Measurements from ENCODE around the gene SERPINE2.

The SERPINE2 gene

DNA sequence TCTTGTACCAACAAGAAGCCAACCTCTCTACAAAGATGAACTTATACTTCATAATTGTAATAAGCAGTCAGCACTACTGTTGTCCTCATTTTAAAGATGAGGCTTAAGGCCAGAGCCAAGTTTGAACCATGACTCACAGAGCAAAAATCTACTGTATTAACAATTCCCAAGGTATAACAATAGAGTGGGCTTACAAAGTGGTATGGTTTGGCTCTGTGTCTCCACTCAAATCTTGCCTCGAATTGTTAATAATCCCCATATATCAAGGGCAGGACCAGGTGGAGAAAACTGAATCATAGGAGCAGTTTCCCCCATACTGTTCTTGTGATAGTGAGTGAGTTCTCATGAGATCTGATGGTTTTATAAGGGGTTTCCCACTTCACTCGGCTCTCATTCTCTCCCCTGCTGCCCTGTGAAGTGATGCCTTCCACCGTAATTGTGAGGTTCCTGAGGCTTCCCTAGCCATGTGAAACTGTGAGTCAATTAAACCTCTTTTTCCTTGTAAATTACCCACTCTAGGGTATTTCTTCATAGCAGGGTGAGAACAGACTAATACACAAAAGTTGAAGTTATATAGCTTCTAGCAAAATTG, 62.4 kb downstream of the SERPINE2 start:
- Histone ChIP-seq H3K9me3 (ENCODE audit: control insufficient read depth, insufficient read depth, low read length) (no peaks in the 10 kb centered on the region), H3K4me3 (ENCODE audit: low read depth, low read length) (no peak overlapping the region), H3K27ac (ENCODE audit: low read depth, low read length) (no peak overlapping the region), H3K27me3 (ENCODE audit: control insufficient read depth, insufficient read depth, low read length) (no peaks in the 10 kb centered on the region), H3K36me3 (ENCODE audit: control insufficient read depth, insufficient read depth, low read length) (peaks cover 30% of the 10 kb centered on the region), H3K4me1 (ENCODE audit: control insufficient read depth, insufficient read depth, low read length) (no peaks in the 10 kb centered on the region), H3K9ac (ENCODE audit: low read depth, low read length) (no peak overlapping the region)

DNA sequence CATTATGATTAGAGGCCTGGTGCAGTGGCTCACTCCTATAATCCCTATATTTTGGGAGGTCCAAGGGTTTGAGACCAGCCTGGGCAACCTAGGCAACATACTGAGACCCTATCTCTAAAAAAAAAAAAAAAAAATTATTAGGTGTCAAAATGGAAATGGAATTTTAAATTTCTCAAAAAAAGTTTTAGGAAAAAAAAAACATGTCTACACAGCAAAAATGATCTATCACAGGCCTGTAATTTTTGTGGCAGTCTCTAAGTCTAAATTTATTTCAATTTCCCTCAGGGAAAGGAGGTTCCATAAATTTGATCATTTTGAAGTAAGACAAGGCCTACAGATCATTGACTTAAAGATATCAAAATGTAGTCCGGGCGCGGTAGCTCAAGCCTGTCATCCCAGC, 65.5 kb downstream of the SERPINE2 start:
- Histone ChIP-seq H3K9me3 (ENCODE audit: control insufficient read depth, insufficient read depth, low read length) (no peaks in the 10 kb centered on the region), H3K27ac (ENCODE audit: low read depth, low read length) (no peak overlapping the region), H3K4me3 (ENCODE audit: low read depth, low read length) (no peak overlapping the region), H3K27me3 (ENCODE audit: control insufficient read depth, insufficient read depth, low read length) (no peaks in the 10 kb centered on the region), H3K36me3 (ENCODE audit: control insufficient read depth, insufficient read depth, low read length) (peaks cover 6% of the 10 kb centered on the region; the same call in 1 of the 2 replicates), H3K9ac (ENCODE audit: low read depth, low read length) (no peak overlapping the region), H3K4me1 (ENCODE audit: control insufficient read depth, insufficient read depth, low read length) (peaks cover 3% of the 10 kb centered on the region; the same call in 1 of the 2 replicates)

DNA sequence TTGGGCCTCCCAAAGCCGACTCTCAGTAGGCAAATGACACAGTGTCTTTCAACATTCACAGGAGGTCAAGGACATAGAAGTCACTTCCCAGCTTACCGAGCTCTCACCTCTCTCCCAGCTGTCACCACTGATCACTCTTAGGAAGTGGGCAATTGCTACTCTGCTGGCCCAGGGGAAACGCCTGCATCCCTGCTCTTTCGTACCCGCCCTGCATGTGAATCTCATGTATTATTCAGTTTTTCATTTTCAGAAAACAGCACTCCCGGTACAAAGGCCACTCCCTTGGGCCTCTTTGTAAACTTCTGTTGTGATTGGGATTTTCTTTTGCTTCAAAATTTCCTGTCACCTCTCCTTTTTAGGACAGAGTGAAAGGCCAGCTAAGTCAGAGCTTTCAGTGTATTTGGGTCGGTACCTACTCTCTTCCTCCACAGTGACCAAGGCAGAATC, 66.4 kb downstream of the SERPINE2 start:
- H3K27ac ChIP-seq (ENCODE audit: low read depth, low read length): no peak overlapping the region

DNA sequence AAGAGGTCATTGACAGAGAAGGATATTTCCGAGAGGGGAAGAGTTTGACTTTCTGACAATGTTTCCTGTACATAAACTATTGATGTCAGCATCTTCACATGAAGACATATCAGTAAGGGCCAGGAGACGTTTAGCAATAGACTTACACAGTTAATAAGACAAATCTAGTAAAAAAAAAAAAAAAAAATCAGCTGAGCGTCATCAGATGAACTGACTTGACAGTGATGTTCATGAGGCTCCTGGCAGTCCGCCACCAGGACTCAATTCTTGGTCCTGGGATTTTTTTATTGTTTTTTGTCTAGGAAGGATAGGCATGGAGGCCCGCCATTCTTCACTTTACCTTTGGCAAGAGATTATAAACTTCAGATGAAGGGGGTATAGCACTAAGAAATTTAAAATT, 67.4 kb downstream of the SERPINE2 start:
- H3K9ac ChIP-seq (ENCODE audit: low read depth, low read length): no peak overlapping the region
- H3K4me1 ChIP-seq (ENCODE audit: control insufficient read depth, insufficient read depth, low read length): peaks cover 3% of the 10 kb centered on the region; the same call in 1 of the 2 replicates
- H3K27me3 ChIP-seq (ENCODE audit: control insufficient read depth, insufficient read depth, low read length): no peaks in the 10 kb centered on the region
- H3K4me3 ChIP-seq (ENCODE audit: low read depth, low read length): no peak overlapping the region
- no peaks in the 10 kb centered on the region for H3K9me3 ChIP-seq (ENCODE audit: control insufficient read depth, insufficient read depth, low read length)
- H3K36me3 ChIP-seq (ENCODE audit: control insufficient read depth, insufficient read depth, low read length): peaks cover 14% of the 10 kb centered on the region
- H3K27ac ChIP-seq (ENCODE audit: low read depth, low read length): no peak overlapping the region

More for the DNA sequence above, 66.4 kb downstream of the SERPINE2 start:
- Histone ChIP-seq H3K36me3 (ENCODE audit: control insufficient read depth, insufficient read depth, low read length) (peaks cover 12% of the 10 kb centered on the region), H3K4me3 (ENCODE audit: low read depth, low read length) (no peak overlapping the region), H3K27me3 (ENCODE audit: control insufficient read depth, insufficient read depth, low read length) (no peaks in the 10 kb centered on the region), H3K4me1 (ENCODE audit: control insufficient read depth, insufficient read depth, low read length) (peaks cover 3% of the 10 kb centered on the region; the same call in 1 of the 2 replicates), H3K9me3 (ENCODE audit: control insufficient read depth, insufficient read depth, low read length) (no peaks in the 10 kb centered on the region), H3K9ac (ENCODE audit: low read depth, low read length) (no peak overlapping the region)

DNA sequence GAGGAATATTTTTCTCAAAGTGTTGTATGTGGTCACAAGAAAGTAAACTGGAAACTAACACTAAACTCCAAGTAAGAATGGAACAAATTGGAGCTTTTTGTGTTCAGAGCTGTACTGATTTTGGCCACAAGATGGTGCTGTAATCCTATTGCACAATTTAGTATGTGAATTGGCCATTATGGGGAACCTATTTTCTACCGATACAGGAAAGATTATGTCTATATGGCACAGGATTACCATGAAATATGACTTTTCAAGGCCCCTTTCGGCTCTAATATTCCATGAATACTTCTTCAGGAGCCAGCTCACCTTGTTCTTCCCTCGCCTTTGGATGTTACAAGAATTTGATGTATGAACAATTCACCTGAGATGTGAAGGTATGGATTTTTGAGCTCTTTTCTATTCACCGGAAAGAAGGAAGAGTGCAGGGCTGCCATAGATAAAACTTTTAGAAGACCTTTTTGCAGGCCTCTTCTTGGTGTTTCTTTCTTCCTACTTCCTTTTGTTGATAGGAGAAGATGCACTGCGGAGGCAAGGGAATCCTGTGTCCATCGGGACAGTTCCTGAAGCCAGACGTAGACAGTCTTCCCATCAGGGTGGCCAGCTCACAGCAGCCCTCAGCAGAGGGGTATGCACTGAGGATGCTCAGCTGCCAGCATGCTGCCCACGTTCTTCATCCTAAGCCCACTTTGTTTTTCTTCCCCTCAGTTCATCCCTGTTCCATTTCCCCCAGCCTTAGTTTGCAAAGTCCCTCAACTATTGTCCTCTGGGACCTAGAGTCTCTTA, 68.5 kb downstream of the SERPINE2 start:
- no peak overlapping the region for H3K4me3 ChIP-seq (ENCODE audit: low read depth, low read length)
- no peak overlapping the region for H3K27ac ChIP-seq (ENCODE audit: low read depth, low read length)
- H3K9ac ChIP-seq (ENCODE audit: low read depth, low read length): no peak overlapping the region
- no peaks in the 10 kb centered on the region for H3K27me3 ChIP-seq (ENCODE audit: control insufficient read depth, insufficient read depth, low read length)
- H3K36me3 ChIP-seq (ENCODE audit: control insufficient read depth, insufficient read depth, low read length): peaks cover 25% of the 10 kb centered on the region
- peaks cover 3% of the 10 kb centered on the region; the same call in 1 of the 2 replicates for H3K4me1 ChIP-seq (ENCODE audit: control insufficient read depth, insufficient read depth, low read length)
- H3K9me3 ChIP-seq (ENCODE audit: control insufficient read depth, insufficient read depth, low read length): no peaks in the 10 kb centered on the region

DNA sequence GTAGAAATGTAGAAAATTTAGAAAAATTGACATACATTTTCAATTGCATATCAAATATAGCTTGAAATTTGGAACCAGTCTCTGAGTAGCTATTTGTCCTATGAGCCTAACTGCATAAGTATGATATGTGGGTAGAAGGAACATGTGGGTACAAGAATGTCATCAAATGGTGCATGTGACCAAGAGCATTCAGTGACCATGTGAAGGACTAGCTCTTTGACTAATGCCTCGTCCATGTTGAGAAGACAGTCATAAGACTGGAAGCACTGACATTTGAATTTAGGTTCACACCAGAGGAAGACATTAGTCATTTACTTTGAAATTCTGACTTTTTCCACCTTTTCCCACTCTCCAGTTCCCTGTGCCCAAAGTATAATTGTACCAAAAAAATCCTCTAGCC, 69.2 kb downstream of the SERPINE2 start:
- H3K36me3 ChIP-seq (ENCODE audit: control insufficient read depth, insufficient read depth, low read length): peaks cover 32% of the 10 kb centered on the region
- H3K4me1 ChIP-seq (ENCODE audit: control insufficient read depth, insufficient read depth, low read length): peaks cover 3% of the 10 kb centered on the region; the same call in 1 of the 2 replicates
- H3K4me3 ChIP-seq (ENCODE audit: low read depth, low read length): no peak overlapping the region
- H3K27me3 ChIP-seq (ENCODE audit: control insufficient read depth, insufficient read depth, low read length): no peaks in the 10 kb centered on the region
- no peak overlapping the region for H3K27ac ChIP-seq (ENCODE audit: low read depth, low read length)
- no peak overlapping the region for H3K9ac ChIP-seq (ENCODE audit: low read depth, low read length)
- no peaks in the 10 kb centered on the region for H3K9me3 ChIP-seq (ENCODE audit: control insufficient read depth, insufficient read depth, low read length)

DNA sequence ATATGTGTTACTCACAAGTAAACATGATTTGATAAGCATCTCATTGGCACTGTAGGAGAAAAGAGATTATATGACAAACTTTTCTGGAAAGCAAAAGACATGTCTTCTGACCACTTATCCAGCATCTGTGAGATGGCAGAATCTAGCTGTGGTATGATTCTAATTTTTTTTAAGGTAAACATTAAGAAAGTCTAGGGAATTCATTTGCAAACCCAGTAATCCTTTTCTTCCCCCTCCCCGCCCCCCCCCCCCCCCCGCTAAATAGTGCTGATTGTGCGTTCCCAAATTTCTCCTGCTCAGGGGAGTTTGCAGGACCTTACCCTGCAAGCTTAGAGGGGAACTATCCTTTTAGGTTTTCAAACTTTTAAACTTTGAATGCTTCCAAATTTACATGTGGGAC, 69.8 kb downstream of the SERPINE2 start:
- Histone ChIP-seq H3K27ac (ENCODE audit: low read depth, low read length) (no peak overlapping the region), H3K4me1 (ENCODE audit: control insufficient read depth, insufficient read depth, low read length) (peaks cover 3% of the 10 kb centered on the region; the same call in 1 of the 2 replicates), H3K36me3 (ENCODE audit: control insufficient read depth, insufficient read depth, low read length) (peaks cover 37% of the 10 kb centered on the region), H3K9ac (ENCODE audit: low read depth, low read length) (no peak overlapping the region), H3K4me3 (ENCODE audit: low read depth, low read length) (no peak overlapping the region), H3K9me3 (ENCODE audit: control insufficient read depth, insufficient read depth, low read length) (no peaks in the 10 kb centered on the region), H3K27me3 (ENCODE audit: control insufficient read depth, insufficient read depth, low read length) (no peaks in the 10 kb centered on the region)

DNA sequence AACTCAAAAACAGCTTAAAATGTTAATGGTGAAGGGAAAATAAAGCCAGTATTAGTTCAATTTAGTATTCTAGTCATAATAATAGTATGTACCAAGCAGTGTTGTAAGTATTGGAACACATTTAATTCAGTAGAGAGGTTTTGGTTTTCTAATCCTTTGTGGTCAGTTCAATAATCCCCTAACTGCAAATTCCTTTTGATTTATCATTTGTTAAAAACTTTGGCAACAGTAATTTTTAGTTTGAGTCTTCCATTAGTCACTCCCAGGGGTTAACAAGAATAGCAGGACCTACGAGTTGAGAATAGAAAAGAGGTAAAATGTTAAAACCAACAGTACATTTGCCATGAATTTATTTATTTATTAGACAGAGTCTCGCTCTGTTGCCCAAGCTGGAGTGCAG, 71.1 kb downstream of the SERPINE2 start:
- Histone ChIP-seq H3K27ac (ENCODE audit: low read depth, low read length) (no peak overlapping the region), H3K9me3 (ENCODE audit: control insufficient read depth, insufficient read depth, low read length) (no peaks in the 10 kb centered on the region), H3K4me3 (ENCODE audit: low read depth, low read length) (no peak overlapping the region), H3K36me3 (ENCODE audit: control insufficient read depth, insufficient read depth, low read length) (peaks cover 47% of the 10 kb centered on the region), H3K27me3 (ENCODE audit: control insufficient read depth, insufficient read depth, low read length) (no peaks in the 10 kb centered on the region), H3K9ac (ENCODE audit: low read depth, low read length) (no peak overlapping the region), H3K4me1 (ENCODE audit: control insufficient read depth, insufficient read depth, low read length) (peaks cover 3% of the 10 kb centered on the region; the same call in 1 of the 2 replicates)

DNA sequence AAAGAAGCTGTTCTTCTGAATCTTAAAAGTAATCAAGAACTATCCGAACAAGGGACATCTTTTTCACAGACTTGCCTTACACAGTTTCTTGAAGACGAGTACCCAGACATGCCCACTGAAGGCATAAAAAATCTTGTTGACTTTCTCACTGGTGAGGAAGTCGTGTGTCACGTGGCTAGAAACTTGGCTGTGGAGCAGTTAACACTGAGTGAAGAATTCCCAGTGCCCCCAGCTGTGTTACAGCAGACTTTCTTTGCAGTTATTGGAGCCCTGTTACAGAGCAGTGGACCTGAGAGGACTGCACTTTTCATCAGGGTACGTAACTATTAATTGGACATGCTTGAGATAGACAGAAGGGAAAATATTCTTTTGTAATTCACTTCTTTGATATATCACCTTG, 79.4 kb downstream of the SERPINE2 start:
- Histone ChIP-seq H3K4me1 (ENCODE audit: control insufficient read depth, insufficient read depth, low read length) (peaks cover 41% of the 10 kb centered on the region), H3K9ac (ENCODE audit: low read depth, low read length) (no peak overlapping the region), H3K36me3 (ENCODE audit: control insufficient read depth, insufficient read depth, low read length) (peaks cover 53% of the 10 kb centered on the region)

DNA sequence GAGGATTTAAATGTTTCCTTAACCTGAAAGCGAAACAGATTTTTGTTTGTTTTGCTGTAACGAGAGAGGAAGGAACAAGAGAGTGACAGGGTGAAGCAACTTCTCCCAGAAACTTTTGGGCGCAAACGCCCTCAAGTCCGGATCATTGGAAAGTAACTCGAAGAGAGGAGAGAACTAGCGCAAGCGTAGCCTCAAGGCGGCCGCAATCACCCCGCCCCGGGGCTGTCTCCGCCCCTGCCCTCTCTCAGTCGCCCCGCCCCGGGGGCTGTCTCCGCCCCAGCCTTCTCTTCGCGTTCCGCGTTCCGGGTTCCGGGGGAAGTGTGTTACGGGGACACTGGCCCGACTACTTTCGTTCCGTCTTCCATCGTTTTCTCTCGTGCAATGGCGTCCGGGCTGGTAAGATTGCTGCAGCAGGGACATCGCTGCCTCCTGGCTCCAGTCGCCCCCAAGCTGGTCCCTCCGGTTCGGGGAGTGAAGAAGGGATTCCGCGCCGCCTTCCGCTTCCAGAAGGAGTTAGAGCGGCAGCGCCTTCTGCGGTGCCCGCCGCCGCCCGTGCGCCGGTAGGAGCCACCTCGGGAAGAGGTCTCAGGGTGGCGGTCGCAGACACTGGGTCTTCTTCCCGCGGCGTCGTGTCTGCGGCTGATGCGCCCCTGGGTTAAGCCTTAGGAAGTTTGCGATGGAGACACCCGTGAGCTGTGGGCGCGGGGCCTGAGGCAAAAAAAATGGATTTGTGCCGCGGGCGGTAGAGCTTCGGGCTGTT, 81.8 kb downstream of the SERPINE2 start, which contains the start of gene MRPL44:
Gene MRPL44 (plus strand): TSS at position 372 of the 760 bp plus-strand sequence. CDS start 10 bp downstream, at position 382.
- Histone ChIP-seq H3K9ac (ENCODE audit: low read depth, low read length) (peak within 1 kb of the TSS; percentile 96), H3K9me3 (ENCODE audit: control insufficient read depth, insufficient read depth, low read length) (no peaks in the 10 kb centered on the region), H3K27me3 (ENCODE audit: control insufficient read depth, insufficient read depth, low read length) (no peaks in the 10 kb centered on the region; the same call in 1 of the 2 replicates), H3K4me1 (ENCODE audit: control insufficient read depth, insufficient read depth, low read length) (peaks cover 46% of the 10 kb centered on the region), H3K4me3 (ENCODE audit: low read depth, low read length) (peak within 1 kb of the TSS; percentile 91), H3K27ac (ENCODE audit: low read depth, low read length) (peak within 1 kb of the TSS; percentile 74), H3K36me3 (ENCODE audit: control insufficient read depth, insufficient read depth, low read length) (peaks cover 38% of the 10 kb centered on the region)

More for the DNA sequence above, 79.4 kb downstream of the SERPINE2 start:
- no peak overlapping the region for H3K27ac ChIP-seq (ENCODE audit: low read depth, low read length)
- H3K4me3 ChIP-seq (ENCODE audit: low read depth, low read length): no peak overlapping the region
- H3K27me3 ChIP-seq (ENCODE audit: control insufficient read depth, insufficient read depth, low read length): no peaks in the 10 kb centered on the region; the same call in 1 of the 2 replicates
- H3K9me3 ChIP-seq (ENCODE audit: control insufficient read depth, insufficient read depth, low read length): no peaks in the 10 kb centered on the region
